OCI-LY3 (cell line): Measurements from ENCODE around the gene RNF144A.

ENCODE experiments used
- CTCF ChIP-seq: fragments of 200-600, 300-600 bp; sonication (generic); IDR thresholded peaks from 2 replicates; pipeline ENCODE4 v1.5.1; 2014; ENCODE audit warnings: antibody characterized with exemption, low read length, low read depth
- EZH2phosphoT487 ChIP-seq: fragments of 200-600 bp; shearing (Covaris generic); IDR thresholded peaks from 2 replicates; pipeline ENCODE4 v1.6.1; 2018; ENCODE audit warnings: antibody characterized with exemption, mixed run types, low read depth

GRCh38 chr2:6993936-6994335 is 76.7 kb downstream of the RNF144A start:
- no peak for TF ChIP-seq CTCF
- TF ChIP-seq EZH2phosphoT487 = no peak
